Sigmoid colon (tissue), 4 donors: ENCODE data around the gene BRS3.

ENCODE experiments used
- CTCF ChIP-seq, 4 experiments: fragments of 450-650 bp in 3 of 4; fragments of 200-600 bp in 1 of 4; IDR thresholded peaks; one replicate each; pipeline ENCODE4 v1.5.1; 2016 to 2019; ENCODE audit warnings: antibody characterized with exemption in 4 of 4, mild to moderate bottlenecking in 3 of 4, moderate library complexity in 2 of 4
- POLR2AphosphoS5 ChIP-seq, 4 donors: sonication (generic); formaldehyde crosslinking; IDR thresholded peaks; one replicate each; pipeline ENCODE4 v1.6.1; 2017; ENCODE audit warnings: antibody characterized with exemption in 4 of 4

DNA sequence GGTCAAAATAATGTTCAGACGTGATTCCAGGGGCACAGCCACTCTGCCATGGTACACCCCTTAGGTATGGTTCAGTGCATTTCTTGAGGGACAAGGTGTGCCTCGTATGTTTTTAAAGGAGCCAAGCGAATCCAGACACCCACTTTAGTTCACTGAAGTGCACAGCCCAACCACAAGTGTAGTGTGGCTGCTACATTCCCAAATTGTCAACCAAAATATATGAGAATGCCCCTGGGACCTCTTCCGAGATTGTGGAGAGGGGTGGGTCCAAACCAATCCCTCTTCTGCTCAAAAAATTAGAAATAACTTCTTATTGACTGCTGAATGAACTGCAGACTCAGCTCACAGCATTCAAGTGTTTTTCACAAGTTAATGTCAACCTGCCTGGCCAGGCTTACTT is 7.4 kb upstream of the BRS3 start:
- TF ChIP-seq CTCF (IDR thresholded peaks at IDR 0.05) (no peak), POLR2AphosphoS5 (IDR thresholded peaks at IDR 0.05) (no peak)
